HepG2 (cell line): Measurements from ENCODE around the gene CSNK1G1. TPM values are rescaled to one million over a fixed set of nuclear protein-coding genes. Genes with fewer than 3 reads are reported as not detected.

ENCODE experiments used
- ARHGAP35 ChIP-seq: sonication (generic); formaldehyde crosslinking; IDR thresholded peaks from 2 replicates; pipeline ENCODE4 v1.9.0; 2022; ENCODE audit warnings: mild to moderate bottlenecking, inconsistent platforms, moderate library complexity, missing genetic modification reagents, borderline replicate concordance
- CCAR2 ChIP-seq: fragments of 200-400 bp; formaldehyde crosslinking; optimal IDR thresholded peaks from 2 replicates; pipeline ENCODE3; 2018; ENCODE audit warnings: low read depth, mild to moderate bottlenecking, low read length, moderate library complexity
- CHD2 ChIP-seq: IDR thresholded peaks from 2 replicates; pipeline ENCODE4 v1.6.1; 2011; ENCODE audit warnings: low read depth, low read length, improper control_type of control experiment
- CREB1 ChIP-seq, 2 experiments: fragments of 450-650 bp in 1 of 2; IDR thresholded peaks; 2 replicates each; pipeline ENCODE4 v1.6.1; 2016 to 2017; ENCODE audit warnings: control low read depth in 1 of 2, mild to moderate bottlenecking in 1 of 2, missing compliant biosample characterization in 1 of 2, missing genetic modification characterization in 1 of 2
- ETV5 ChIP-seq: IDR thresholded peaks from 2 replicates; pipeline ENCODE4 v1.6.1; 2018; ENCODE audit warnings: missing biosample characterization, missing genetic modification reagents, inconsistent platforms, borderline replicate concordance
- FUBP1 ChIP-seq: sonication (generic); formaldehyde crosslinking; IDR thresholded peaks from 2 replicates; pipeline ENCODE4 v1.5.1; 2020; ENCODE audit warnings: missing genetic modification reagents, mild to moderate bottlenecking, borderline replicate concordance
- GLI4 ChIP-seq: sonication (generic); formaldehyde crosslinking; IDR thresholded peaks from 2 replicates; pipeline ENCODE4 v1.5.1; 2020; ENCODE audit warnings: missing genetic modification reagents, mild to moderate bottlenecking, moderate library complexity, borderline replicate concordance
- JUNB ChIP-seq: sonication (generic); formaldehyde crosslinking; IDR thresholded peaks from 2 replicates; pipeline ENCODE4 v1.8.0; 2022; ENCODE audit warnings: missing genetic modification reagents, mild to moderate bottlenecking, borderline replicate concordance
- KDM5B ChIP-seq: sonication (generic); formaldehyde crosslinking; IDR thresholded peaks from 2 replicates; pipeline ENCODE4 v1.4.0; 2020; ENCODE audit warnings: missing genetic modification reagents, mild to moderate bottlenecking, borderline replicate concordance
- MAZ ChIP-seq, 2 experiments: sonication (generic) in 1 of 2; formaldehyde crosslinking in 1 of 2; IDR thresholded peaks; 2 replicates each; pipeline versions ENCODE4 v1.5.0 to v1.6.1; 2012 to 2020; ENCODE audit warnings: low read depth in 2 of 2, mild to moderate bottlenecking in 2 of 2, borderline replicate concordance in 1 of 2, improper control_type of control experiment in 1 of 2, low read length in 1 of 2, missing genetic modification reagents in 1 of 2, moderate library complexity in 1 of 2
- MYPOP ChIP-seq: sonication (generic); formaldehyde crosslinking; IDR thresholded peaks from 2 replicates; pipeline ENCODE4 v1.8.1; 2023; ENCODE audit warnings: mild to moderate bottlenecking, moderate library complexity, missing genetic modification reagents
- POGZ ChIP-seq: sonication (generic); formaldehyde crosslinking; IDR thresholded peaks from 2 replicates; pipeline ENCODE4 v1.4.0; 2020; ENCODE audit warnings: mild to moderate bottlenecking, missing genetic modification reagents
- ZGPAT ChIP-seq: IDR thresholded peaks from 2 replicates; pipeline ENCODE4 v1.6.1; 2016; ENCODE audit warnings: mild to moderate bottlenecking
- ZNF326 ChIP-seq: sonication (generic); formaldehyde crosslinking; IDR thresholded peaks from 2 replicates; pipeline ENCODE4 v1.4.0; 2020; ENCODE audit warnings: missing genetic modification reagents, borderline replicate concordance
- ZNF337 ChIP-seq: sonication (generic); formaldehyde crosslinking; IDR thresholded peaks from 2 replicates; pipeline ENCODE4 v1.5.1; 2020; ENCODE audit warnings: missing genetic modification reagents, low read depth, mild to moderate bottlenecking, borderline replicate concordance
- ZNF574 ChIP-seq: sonication (generic); formaldehyde crosslinking; IDR thresholded peaks from 2 replicates; pipeline ENCODE4 v1.4.0; 2020; ENCODE audit warnings: missing genetic modification reagents
- ZNF598 ChIP-seq: sonication (generic); formaldehyde crosslinking; IDR thresholded peaks from 2 replicates; pipeline ENCODE4 v1.5.1; 2020; ENCODE audit warnings: mild to moderate bottlenecking, missing genetic modification reagents, borderline replicate concordance
- ZNF768 ChIP-seq: sonication (generic); formaldehyde crosslinking; IDR thresholded peaks from 2 replicates; pipeline ENCODE4 v1.4.0; 2020; ENCODE audit warnings: missing genetic modification reagents
- polyA plus RNA-seq, 8 experiments: library from polyadenylated mRNA; depleted of rRNA in 3 of 8; stranded (reverse) in 7 of 8; unstranded in 1 of 8; fragments of >200 nt; fragmentation: Illumina TruSeq in 4 of 8; extraction: Trizol in 4 of 8; gene quantifications; 2 replicates each; pipeline versions ENCODE4 v1.2.1 to v1.2.3, GENCODE V29; 2011 to 2016; ENCODE audit warnings: low read depth in 4 of 8, missing spikeins in 1 of 8, mixed read lengths in 1 of 8; ENCODE audit not compliant: insufficient read depth in 1 of 8
- total RNA-seq, 5 experiments: library from RNA; depleted of rRNA; stranded (reverse); fragments of >200 nt; fragmentation: Illumina TruSeq; extraction: Trizol; gene quantifications; 2 replicates each; pipeline ENCODE4 v1.2.3, GENCODE V29; 2016; ENCODE audit warnings: low read depth in 1 of 5

Gene CSNK1G1
- total and polyA plus RNA-seq, 2 of the 13 experiments (the other 11 are each of a cell fraction or from before 2014, with no cell fraction given), result 8.5 to 12.6 TPM

GRCh38 chr15:64153480-64154367 is 202.2 kb downstream of the CSNK1G1 start (continued):
- peak; percentile 36; the same call in 1 of the 2 replicates for TF ChIP-seq ZNF574 (CRISPR knock-in tag)
- TF ChIP-seq CHD2, result 0 out of 2 replicates have a peak, but pooled peaks have one; percentile 14
- TF ChIP-seq CCAR2, result no peak
- TF ChIP-seq ZNF337 (CRISPR knock-in tag), result no peak
- TF ChIP-seq CREB1 (IDR thresholded peaks at IDR 0.05), result no peak
- TF ChIP-seq CREB1 (CRISPR knock-in tag; IDR thresholded peaks at IDR 0.05), result no peak
- peak; percentile 42; the same call in 1 of the 2 replicates for TF ChIP-seq ZNF326 (CRISPR knock-in tag)
- TF ChIP-seq MAZ (IDR thresholded peaks at IDR 0.05; ENCODE audit: borderline replicate concordance, low read depth, low read length), result no peak
- TF ChIP-seq MAZ (CRISPR knock-in tag; IDR thresholded peaks at IDR 0.05; ENCODE audit: low read depth), result peak; percentile 15; the same call in 1 of the 2 replicates
- TF ChIP-seq JUNB, result no peak
- peak; percentile 31; the same call in 1 of the 2 replicates for TF ChIP-seq ETV5 (CRISPR knock-in tag)
- peak; percentile 24; the same call in 1 of the 2 replicates for TF ChIP-seq ZNF598 (CRISPR knock-in tag)
- TF ChIP-seq ZNF768, result peak; percentile 52; the same call in 1 of the 2 replicates
- TF ChIP-seq GLI4 (CRISPR knock-in tag), result no peak; the same call in 1 of the 2 replicates
- TF ChIP-seq FUBP1 (CRISPR knock-in tag), result no peak
- peak; percentile 23; the same call in 1 of the 2 replicates for TF ChIP-seq POGZ (CRISPR knock-in tag)
- TF ChIP-seq KDM5B (CRISPR knock-in tag), result peak; percentile 48; the same call in 1 of the 2 replicates
- TF ChIP-seq ARHGAP35 (CRISPR knock-in tag), result no peak
- peak; percentile 39; the same call in 1 of the 2 replicates for TF ChIP-seq MYPOP (CRISPR knock-in tag)
- peak; percentile 59; the same call in 1 of the 2 replicates for TF ChIP-seq ZGPAT (CRISPR knock-in tag)
